ENCODE results near the gene SRSF8. TPM values are rescaled to one million over a fixed set of nuclear protein-coding genes. Genes with fewer than 3 reads are reported as not detected.

Gene SRSF8
- total RNA-seq, 3 donors from 2014 or later: 41.3 to 42.5 (median 41.4) TPM

DNA sequence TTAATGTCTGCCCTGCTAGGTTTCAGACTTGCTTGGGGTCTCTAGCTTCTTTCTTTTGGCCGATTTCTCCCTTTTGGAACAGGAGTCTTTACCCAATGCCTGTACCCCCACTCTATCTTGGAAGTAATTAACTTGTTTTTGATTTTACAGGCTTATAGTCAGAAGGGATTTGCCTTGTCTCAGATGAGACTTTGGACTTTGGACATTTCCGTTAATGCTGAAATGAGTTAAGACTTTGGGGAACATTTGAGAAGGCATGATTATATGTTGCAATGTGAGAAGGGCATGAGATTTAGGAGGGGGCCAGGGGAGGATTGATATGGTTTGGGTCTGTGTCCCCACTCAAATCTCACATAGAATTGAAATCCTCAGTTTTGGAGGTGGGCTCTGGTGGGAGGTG lies 12.4 kb upstream of the SRSF8 start:
- TF ChIP-seq CTCF (IDR thresholded peaks at IDR 0.05): no peak
- H3K4me1 ChIP-seq (ENCODE audit: low read depth): peaks cover 3% of the 10 kb centered on the region
- ATAC-seq (no peak), DNase-seq (no peak)
- intact Hi-C loops (cut with DNase I, micrococcal nuclease): no loop called here
- no peak overlapping the region for H3K4me3 ChIP-seq
- no peaks in the 10 kb centered on the region for H3K9me3 ChIP-seq
- no peaks in the 10 kb centered on the region for H3K36me3 ChIP-seq (ENCODE audit: low read depth)

DNA sequence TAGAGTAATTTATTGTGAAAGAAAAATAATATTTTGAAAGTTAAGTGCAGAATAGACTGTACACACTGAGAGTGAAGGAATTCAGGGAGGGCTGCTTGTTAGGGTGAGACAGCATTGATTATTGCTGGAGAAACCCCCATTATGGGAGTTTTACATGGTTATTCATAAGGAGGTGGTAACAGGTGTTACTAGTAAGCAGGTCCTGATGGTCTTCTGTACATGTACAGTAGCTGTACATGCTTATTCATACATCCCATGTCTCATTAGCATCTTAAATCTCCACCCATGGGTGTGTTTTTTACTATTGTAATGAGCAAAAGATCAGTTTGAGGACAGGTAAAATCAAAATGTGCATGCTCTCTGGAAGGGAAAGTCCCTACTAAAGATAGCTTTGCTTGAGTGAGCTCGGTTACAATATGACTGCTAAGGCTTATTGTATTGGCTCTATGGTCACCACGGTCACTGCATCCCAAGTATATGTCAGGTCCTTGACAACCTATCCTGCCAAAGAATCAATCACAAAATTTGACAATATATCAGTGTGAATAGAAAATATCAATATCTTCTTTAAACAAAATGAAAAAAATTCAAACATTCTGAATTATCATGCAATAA lies 11.3 kb upstream of the SRSF8 start:
- intact Hi-C loops (cut with DNase I, micrococcal nuclease): no loop called here
- no peaks in the 10 kb centered on the region for H3K9me3 ChIP-seq
- no peaks in the 10 kb centered on the region for H3K36me3 ChIP-seq (ENCODE audit: low read depth)
- H3K4me3 ChIP-seq: no peak overlapping the region
- DNase-seq (no peak), ATAC-seq (no peak)
- TF ChIP-seq CTCF (IDR thresholded peaks at IDR 0.05): no peak
- H3K4me1 ChIP-seq (ENCODE audit: low read depth): no peaks in the 10 kb centered on the region

- H3K4me1 ChIP-seq (ENCODE audit: low read depth): no peaks in the 10 kb centered on the region
- H3K36me3 ChIP-seq (ENCODE audit: low read depth): no peaks in the 10 kb centered on the region
- no peak for TF ChIP-seq CTCF (IDR thresholded peaks at IDR 0.05)
- H3K9me3 ChIP-seq: no peaks in the 10 kb centered on the region
- intact Hi-C loops (cut with DNase I, micrococcal nuclease): no loop called here
- ATAC-seq: no peak
- no peak for DNase-seq
- no peak overlapping the region for H3K4me3 ChIP-seq
Observed at GRCh38 chr11:95057959-95058358, 8.8 kb upstream of the SRSF8 start.

- Histone ChIP-seq H3K9me3 (no peaks in the 10 kb centered on the region), H3K36me3 (ENCODE audit: low read depth) (no peaks in the 10 kb centered on the region), H3K4me3 (no peak overlapping the region), H3K4me1 (ENCODE audit: low read depth) (no peaks in the 10 kb centered on the region)
- intact Hi-C loops (cut with DNase I, micrococcal nuclease): no loop called here
- TF ChIP-seq CTCF (IDR thresholded peaks at IDR 0.05): no peak
- ATAC-seq (no peak), DNase-seq (no peak)
Observed at GRCh38 chr11:95058621-95059020, 8.1 kb upstream of the SRSF8 start.

GRCh38 chr11:95059046-95059445 lies 7.7 kb upstream of the SRSF8 start:
- intact Hi-C loops (cut with DNase I, micrococcal nuclease): no loop called here
- ATAC-seq: no peak
- no peak for TF ChIP-seq CTCF (IDR thresholded peaks at IDR 0.05)

DNA sequence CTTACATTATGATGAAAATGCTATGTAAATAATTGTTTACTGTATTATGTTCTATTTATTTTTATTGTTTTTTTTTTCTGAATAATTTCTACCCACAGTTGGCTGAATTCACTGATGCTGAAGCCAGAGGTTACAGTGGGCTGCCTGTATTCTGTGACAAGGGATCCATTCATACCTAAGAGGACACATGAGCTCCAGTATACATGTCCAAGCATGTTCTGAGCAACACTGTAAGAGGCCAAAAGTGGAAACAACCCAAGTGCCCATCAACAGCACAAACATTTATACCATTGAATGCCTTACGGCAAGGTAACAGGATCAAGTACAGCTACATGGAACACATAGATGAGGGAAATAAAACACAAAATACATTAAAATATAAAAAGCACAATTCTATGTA lies 1.4 kb upstream of the SRSF8 start:
- no peaks in the 10 kb centered on the region for H3K9me3 ChIP-seq
- intact Hi-C loops (cut with DNase I, micrococcal nuclease): loop anchor here in 1 of 2 donors (5.0 kb wide), 2 partner anchors 72 to 87 kb away; no protein-coding TSS in a partner anchor
- H3K4me3 ChIP-seq: no peak overlapping the region
- no peaks in the 10 kb centered on the region for H3K36me3 ChIP-seq (ENCODE audit: low read depth)
- H3K4me1 ChIP-seq (ENCODE audit: low read depth): peaks cover 7% of the 10 kb centered on the region
- no peak for DNase-seq
- ATAC-seq: no peak
- TF ChIP-seq CTCF (IDR thresholded peaks at IDR 0.05): no peak

More at GRCh38 chr11:95059046-95059445, 7.7 kb upstream of the SRSF8 start:
- Histone ChIP-seq H3K4me1 (ENCODE audit: low read depth) (no peaks in the 10 kb centered on the region), H3K9me3 (no peaks in the 10 kb centered on the region), H3K4me3 (no peak overlapping the region), H3K36me3 (ENCODE audit: low read depth) (no peaks in the 10 kb centered on the region)
- no peak for DNase-seq

Data from mucosa of descending colon (tissue), 3 donors.